Fibroblast of lung (primary cell): ENCODE measurements around the gene ADCY5. TPM values are rescaled to one million over a fixed set of nuclear protein-coding genes. Genes with fewer than 3 reads are reported as not detected.

ENCODE experiments used
- DNase-seq, 2 donors: peaks; one replicate each; pipeline versions ENCODE4 v3.0.0 to v3.0.0-alpha.2; 2010; ENCODE audit warnings: low read depth in 2 of 2
- H2AFZ ChIP-seq: 2 replicates; pipeline ENCODE4 v1.5.1; 2012; ENCODE audit warnings: low read length, control low read depth, inconsistent platforms
- H3K27ac ChIP-seq: 2 replicates; pipeline ENCODE4 v1.5.1; 2011; ENCODE audit warnings: low read length, control low read depth; ENCODE audit not compliant: insufficient read depth
- H3K27me3 ChIP-seq: 2 replicates; pipeline ENCODE4 v1.5.1; 2011; ENCODE audit warnings: mild to moderate bottlenecking, low read length; ENCODE audit not compliant: control insufficient read depth, insufficient read depth
- H3K36me3 ChIP-seq: 2 replicates; pipeline ENCODE4 v1.5.1; 2011; ENCODE audit warnings: low read length; ENCODE audit not compliant: control insufficient read depth, insufficient read depth
- H3K4me1 ChIP-seq: 2 replicates; pipeline ENCODE4 v1.5.1; 2011; ENCODE audit warnings: low read length; ENCODE audit not compliant: control insufficient read depth, insufficient read depth; ENCODE audit errors: extremely low read depth
- H3K4me2 ChIP-seq: 2 replicates; pipeline ENCODE4 v1.5.1; 2011; ENCODE audit warnings: low read length, control low read depth; ENCODE audit not compliant: insufficient read depth; ENCODE audit errors: extremely low read depth
- H3K4me3 ChIP-seq, 4 experiments: fragments of 200-600 bp in 1 of 4; sonication (generic) in 1 of 4; replicated peaks in 1 of 4; 2 replicates each; pipeline ENCODE4 v1.5.1; 2011 to 2016; ENCODE audit warnings: low read length in 4 of 4, low read depth in 3 of 4, mild to moderate bottlenecking in 3 of 4, control low read depth in 2 of 4, inconsistent platforms in 1 of 4, mixed read lengths in 1 of 4; ENCODE audit not compliant: insufficient read depth in 1 of 4; ENCODE audit errors: control extremely low read depth in 1 of 4
- H3K79me2 ChIP-seq: 2 replicates; pipeline ENCODE4 v1.5.1; 2012; ENCODE audit warnings: mild to moderate bottlenecking, low read length, inconsistent platforms; ENCODE audit not compliant: control insufficient read depth, insufficient read depth
- H3K9ac ChIP-seq: 2 replicates; pipeline ENCODE4 v1.5.1; 2011; ENCODE audit warnings: mild to moderate bottlenecking, low read length, control low read depth; ENCODE audit not compliant: insufficient read depth
- H3K9me3 ChIP-seq: 2 replicates; pipeline ENCODE4 v1.5.1; 2012; ENCODE audit warnings: low read depth, low read length; ENCODE audit not compliant: control insufficient read depth, insufficient read depth
- H4K20me1 ChIP-seq: 2 replicates; pipeline ENCODE4 v1.5.1; 2011; ENCODE audit warnings: low read length; ENCODE audit not compliant: control insufficient read depth, insufficient read depth; ENCODE audit errors: extremely low read depth
- CTCF ChIP-seq, 2 donors: IDR thresholded peaks in 1 of 2; conservative IDR thresholded peaks in 1 of 2; 1 replicate in 1 of 2; 2 replicates in 1 of 2; pipeline ENCODE4 v1.5.1; 2011 to 2012; ENCODE audit warnings: low read length in 2 of 2, control low read depth in 1 of 2, inconsistent platforms in 1 of 2, low read depth in 1 of 2, mild to moderate bottlenecking in 1 of 2
- EZH2 ChIP-seq: IDR thresholded peaks from 2 replicates; pipeline ENCODE4 v1.5.1; 2012; ENCODE audit warnings: low read length, control low read depth, mild to moderate bottlenecking; ENCODE audit errors: missing control alignments
- polyA plus RNA-seq, 2 donors: library from polyadenylated mRNA; depleted of rRNA in 1 of 2; stranded (reverse) in 1 of 2; unstranded in 1 of 2; fragments of >200 nt; gene quantifications; 2 replicates each; pipeline ENCODE4 v1.2.1, GENCODE V29; 2011 to 2012; ENCODE audit warnings: missing spikeins in 1 of 2
- total RNA-seq: library from RNA; depleted of rRNA; stranded (reverse); fragments of >200 nt; gene quantifications from 2 replicates; pipeline ENCODE4 v1.2.1, GENCODE V29; 2014

Gene ADCY5
- total and polyA plus RNA-seq, 2 donors (not counting 1 experiment from before 2014, with no cell fraction given): 0.11 to 0.50 TPM

- Histone ChIP-seq H3K9me3 (no peaks in the 10 kb centered on the region), H3K4me3 (no peak overlapping the region), H3K4me1 (no peaks in the 10 kb centered on the region), H4K20me1 (no peaks in the 10 kb centered on the region), H3K27me3 (peaks cover 8% of the 10 kb centered on the region), H3K36me3 (no peaks in the 10 kb centered on the region), H3K79me2 (no peaks in the 10 kb centered on the region), H3K4me2 (no peak overlapping the region), H3K27ac (no peak overlapping the region), H3K9ac (no peak overlapping the region), H2AFZ (no peak overlapping the region)
- TF ChIP-seq EZH2 (no peak), CTCF (conservative IDR thresholded peaks at IDR 0.05 in 1 of 2, IDR thresholded peaks at IDR 0.05 in 1 of 2; ENCODE audit: low read depth in 1 of 2, low read length in 2 of 2) (no peak)
- no peak for DNase-seq
Observed at GRCh38 chr3:123423031-123423430, 25.9 kb downstream of the ADCY5 start.

- Histone ChIP-seq H3K4me3 (no peak overlapping the region), H3K9ac (no peak overlapping the region), H4K20me1 (no peaks in the 10 kb centered on the region), H3K36me3 (no peaks in the 10 kb centered on the region), H3K9me3 (no peaks in the 10 kb centered on the region), H3K27ac (no peak overlapping the region), H3K79me2 (no peaks in the 10 kb centered on the region), H2AFZ (no peak overlapping the region), H3K4me2 (no peak overlapping the region), H3K4me1 (no peaks in the 10 kb centered on the region), H3K27me3 (peaks cover 8% of the 10 kb centered on the region)
- TF ChIP-seq EZH2 (no peak), CTCF (conservative IDR thresholded peaks at IDR 0.05 in 1 of 2, IDR thresholded peaks at IDR 0.05 in 1 of 2; ENCODE audit: low read depth in 1 of 2, low read length in 2 of 2) (no peak)
- DNase-seq: no peak
Observed at GRCh38 chr3:123422457-123422856, 26.4 kb downstream of the ADCY5 start.

GRCh38 chr3:123421353-123422174, 27.3 kb downstream of the ADCY5 start:
- no peaks in the 10 kb centered on the region for H3K9me3 ChIP-seq

More at GRCh38 chr3:123421353-123422174, 27.3 kb downstream of the ADCY5 start:
- Histone ChIP-seq H3K79me2 (no peaks in the 10 kb centered on the region), H3K27me3 (peaks cover 16% of the 10 kb centered on the region), H3K27ac (no peak overlapping the region), H3K4me1 (no peaks in the 10 kb centered on the region), H3K4me2 (no peak overlapping the region), H2AFZ (no peak overlapping the region), H3K9ac (no peak overlapping the region), H3K4me3 (no peak overlapping the region), H4K20me1 (no peaks in the 10 kb centered on the region), H3K36me3 (no peaks in the 10 kb centered on the region)
- TF ChIP-seq CTCF (conservative IDR thresholded peaks at IDR 0.05 in 1 of 2, IDR thresholded peaks at IDR 0.05 in 1 of 2; ENCODE audit: low read depth in 1 of 2, low read length in 2 of 2) (no peak), EZH2 (no peak)
- peak in 1 of 2 donors; percentile 37 for DNase-seq
